HuH-7.5 (cell line): ENCODE results near the gene LDAH.

Experiments used
- DNase-seq: peaks from one replicate; pipeline ENCODE4 v3.0.0; 2011; ENCODE audit warnings: low spot score

The LDAH gene

DNA sequence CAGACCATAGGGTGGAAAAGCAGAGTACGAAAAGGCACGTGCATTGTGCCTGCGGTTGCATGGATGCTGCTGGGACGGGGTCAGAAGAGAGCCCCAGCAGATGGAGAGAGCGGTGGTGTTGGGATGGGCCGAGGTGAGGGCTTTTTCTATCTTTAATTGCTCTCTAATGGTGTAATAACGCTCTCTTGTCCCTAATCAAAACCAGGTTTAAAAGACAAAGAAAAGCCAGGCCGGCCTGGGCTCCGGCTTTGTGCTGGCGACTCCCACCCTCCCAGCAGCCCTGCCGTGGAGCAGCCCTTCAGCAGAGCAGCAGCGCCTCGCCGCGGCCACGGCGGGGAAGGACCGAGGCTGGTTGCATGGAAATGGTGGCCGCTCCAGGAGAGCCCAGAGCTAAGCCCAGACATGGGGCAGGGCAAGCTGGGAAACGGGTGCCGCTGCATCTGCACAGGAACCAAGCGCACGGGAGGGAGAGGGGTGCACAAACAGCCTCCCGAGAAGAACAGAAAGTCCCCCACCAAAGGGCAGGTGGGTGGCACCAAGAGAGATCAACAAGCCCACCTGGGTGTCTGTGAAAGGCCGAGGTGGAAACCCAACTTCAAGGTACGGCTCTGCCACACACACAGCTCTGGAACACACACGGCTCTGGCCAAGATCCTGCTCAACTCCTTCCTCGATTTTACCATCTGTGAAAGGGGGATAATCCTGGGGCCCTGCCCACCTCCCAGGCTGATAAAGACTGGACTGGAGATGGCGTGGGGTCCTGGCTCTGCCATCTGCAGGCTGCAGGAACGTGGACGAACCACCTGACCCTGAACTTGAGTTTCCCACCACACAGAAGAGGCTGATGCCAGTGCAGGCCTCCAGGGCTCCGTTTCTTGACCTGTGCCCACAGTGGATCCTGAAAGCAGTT, 187.0 kb downstream of the LDAH start:
- peak; percentile 93 for DNase-seq

DNA sequence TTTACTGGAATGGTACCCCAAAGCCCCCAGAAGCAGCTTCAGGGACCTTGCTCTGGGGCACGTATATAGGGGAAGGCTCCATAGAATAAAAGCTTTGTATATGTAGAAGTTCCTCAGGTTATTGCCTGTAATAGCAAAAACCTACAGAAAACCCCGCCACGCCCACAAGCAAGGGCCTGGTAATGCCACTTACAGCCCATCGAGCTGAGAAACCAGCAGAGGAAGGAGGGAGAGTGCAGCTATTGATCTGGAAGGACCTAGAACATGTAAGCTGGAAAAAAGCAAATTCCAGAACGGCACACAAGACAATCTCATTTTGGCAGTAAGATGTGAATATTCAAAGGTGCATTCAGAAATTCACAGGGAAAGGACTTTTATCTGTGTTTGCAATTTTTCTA, 187.8 kb downstream of the LDAH start:
- DNase-seq, result no peak

DNA sequence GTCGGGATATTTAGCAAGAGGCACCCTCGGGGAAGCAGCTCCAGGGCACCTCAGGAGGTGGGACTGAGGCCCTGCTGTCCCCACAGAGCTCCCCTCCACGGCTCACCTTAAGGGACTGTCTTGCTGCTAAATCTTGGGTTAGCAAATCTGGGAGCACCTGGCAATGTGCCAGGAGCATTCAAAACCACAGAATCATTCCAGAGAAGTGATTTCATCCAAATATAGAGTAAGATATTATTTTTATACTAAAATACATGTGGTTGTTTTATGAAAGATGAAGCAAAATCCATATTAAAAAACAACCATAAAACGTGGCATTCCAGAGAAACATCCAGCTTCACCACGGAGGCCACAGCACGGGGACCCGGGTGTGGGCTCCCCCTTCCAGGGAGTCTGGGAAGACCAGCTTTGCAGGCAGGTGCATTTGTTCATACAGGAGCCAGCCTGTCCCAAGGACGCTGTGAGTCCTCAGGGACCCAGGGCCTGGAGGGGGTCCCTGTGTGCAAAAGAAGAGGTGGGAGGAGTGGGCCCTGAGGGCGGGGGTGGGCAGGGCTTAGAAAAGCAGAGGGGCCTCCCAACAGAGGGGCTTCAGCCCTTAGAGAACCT, 188.3 kb downstream of the LDAH start:
- DNase-seq, result no peak
